KBM-7 (cell line): ENCODE results near the gene ANGPT4.

Experiments used
- DNase-seq: peaks from one replicate; pipeline ENCODE4 v3.0.0-alpha.2; 2015
- in situ Hi-C: fragments of 300-500 bp; cut with MboI; formaldehyde crosslinking; loops from 2 replicates; pipeline ENCODE4 v1.14.3; 2020; ENCODE audit warnings: low sequenced_read_pairs, low pct_unique_long_range_greater_than_20kb, mixed read lengths

Gene ANGPT4

DNA sequence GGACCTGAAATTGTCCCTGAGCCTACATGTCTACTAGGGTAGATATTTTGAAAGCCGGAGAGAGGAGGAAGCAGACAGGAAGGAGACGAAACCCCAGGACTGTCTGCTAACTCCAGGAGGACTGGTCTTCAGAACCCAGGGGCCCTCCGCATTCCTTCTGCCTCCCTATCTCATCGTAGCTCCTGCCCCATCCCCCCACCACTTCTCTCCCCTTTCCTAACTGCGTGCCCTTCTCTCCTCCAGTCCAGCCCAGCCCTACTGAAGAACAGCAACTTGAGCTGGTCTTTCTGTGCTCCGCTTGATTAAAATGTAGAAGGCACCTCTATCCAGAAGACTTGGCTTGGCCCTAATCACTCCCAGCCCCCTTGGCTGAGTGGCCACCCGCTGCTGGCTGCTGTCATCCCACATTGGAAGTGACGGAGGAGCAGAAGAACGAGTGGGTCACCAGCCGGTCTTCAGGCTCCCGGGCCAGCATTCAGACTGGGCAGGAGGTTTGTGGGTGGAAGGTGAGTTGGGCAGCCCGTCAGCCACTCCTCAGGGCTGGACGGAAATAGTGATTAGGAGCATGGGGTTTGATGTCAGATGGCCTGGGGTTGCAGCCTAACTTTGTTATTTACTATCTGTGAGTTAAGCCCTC, 28.8 kb upstream of the ANGPT4 start:
- in situ Hi-C loops, result no loop called here
- no peak for DNase-seq

DNA sequence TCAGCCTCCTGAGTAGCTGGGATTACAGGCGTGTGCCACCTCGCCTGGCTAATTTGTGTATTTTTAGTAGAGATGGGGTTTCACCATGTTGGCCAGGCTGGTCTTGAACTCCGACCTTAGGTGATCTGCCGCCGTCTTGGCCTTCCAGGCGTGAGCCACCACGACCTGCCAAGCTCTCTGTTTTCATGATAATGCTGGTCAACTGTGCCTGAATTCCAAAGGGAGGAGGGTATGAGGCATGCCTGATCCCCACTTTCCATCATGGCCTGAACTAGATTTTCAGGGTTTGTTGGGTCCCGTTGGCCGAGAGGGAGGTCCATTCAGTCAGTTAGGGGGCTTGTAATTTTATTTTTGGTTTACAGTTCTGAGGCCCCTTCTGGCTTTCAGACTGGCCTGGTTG, 28.0 kb upstream of the ANGPT4 start:
- DNase-seq, result no peak
- in situ Hi-C loops, result no loop called here

DNA sequence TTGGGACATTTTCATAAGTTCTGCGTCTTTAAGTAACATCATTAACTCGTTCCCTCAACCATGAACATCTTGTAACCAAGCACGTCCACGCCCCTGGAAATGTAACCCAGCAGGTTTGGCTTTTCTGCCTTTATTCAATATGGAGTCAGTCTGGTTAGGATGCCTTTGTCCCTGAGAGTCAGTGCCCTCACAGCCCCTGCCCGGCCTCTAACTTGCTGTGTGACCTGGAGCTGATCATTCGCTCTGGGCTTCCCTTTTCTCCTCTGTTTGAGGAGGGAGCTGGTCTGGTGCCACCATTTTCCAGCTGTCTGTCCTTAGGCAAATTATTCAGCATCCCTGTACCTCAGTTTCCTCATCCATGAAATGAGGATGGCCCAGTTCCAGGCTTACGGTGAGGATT, 26.5 kb upstream of the ANGPT4 start:
- in situ Hi-C loops, result no loop called here
- no peak for DNase-seq

DNA sequence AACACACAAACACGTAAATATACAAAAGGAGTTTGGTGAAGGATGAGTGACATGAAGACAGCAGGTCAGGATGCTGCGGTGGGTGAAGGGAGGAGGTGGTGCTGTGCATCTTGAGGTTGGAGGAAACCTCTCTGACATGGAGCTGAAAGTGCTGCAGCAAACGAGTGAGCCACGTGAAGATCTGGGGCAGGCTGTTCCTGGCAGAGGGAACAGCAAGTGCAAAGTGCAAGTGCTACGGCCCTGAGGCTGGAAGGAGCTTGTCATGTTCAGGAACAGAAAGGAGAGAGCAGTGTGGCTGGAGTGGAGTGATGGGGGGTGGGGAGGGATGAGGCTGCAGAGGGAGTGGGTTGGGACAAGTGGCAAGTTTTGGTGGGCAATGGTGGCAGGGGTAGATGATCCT, 24.8 kb upstream of the ANGPT4 start:
- in situ Hi-C loops, result no loop called here
- no peak for DNase-seq

DNA sequence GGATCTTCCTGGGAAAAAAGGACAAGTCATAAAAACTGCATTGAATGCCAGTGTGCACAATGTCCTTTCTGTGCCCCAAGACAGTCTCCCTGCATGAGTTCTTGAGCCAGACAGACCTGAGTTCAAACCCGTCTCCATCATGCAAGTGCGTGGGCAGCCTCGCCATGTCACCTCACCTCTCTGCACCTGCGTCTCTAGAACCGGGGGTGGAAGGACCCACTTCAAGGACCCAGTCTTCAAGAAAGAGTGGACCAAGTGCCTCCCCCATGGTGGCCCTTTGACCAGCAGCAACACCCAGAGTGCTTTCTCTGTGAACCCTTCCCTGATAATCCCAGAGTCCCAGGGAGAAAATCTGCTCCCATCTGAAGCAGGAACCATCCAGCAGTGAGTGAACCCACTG, 23.5 kb upstream of the ANGPT4 start:
- no peak for DNase-seq
- in situ Hi-C loops, result no loop called here

DNA sequence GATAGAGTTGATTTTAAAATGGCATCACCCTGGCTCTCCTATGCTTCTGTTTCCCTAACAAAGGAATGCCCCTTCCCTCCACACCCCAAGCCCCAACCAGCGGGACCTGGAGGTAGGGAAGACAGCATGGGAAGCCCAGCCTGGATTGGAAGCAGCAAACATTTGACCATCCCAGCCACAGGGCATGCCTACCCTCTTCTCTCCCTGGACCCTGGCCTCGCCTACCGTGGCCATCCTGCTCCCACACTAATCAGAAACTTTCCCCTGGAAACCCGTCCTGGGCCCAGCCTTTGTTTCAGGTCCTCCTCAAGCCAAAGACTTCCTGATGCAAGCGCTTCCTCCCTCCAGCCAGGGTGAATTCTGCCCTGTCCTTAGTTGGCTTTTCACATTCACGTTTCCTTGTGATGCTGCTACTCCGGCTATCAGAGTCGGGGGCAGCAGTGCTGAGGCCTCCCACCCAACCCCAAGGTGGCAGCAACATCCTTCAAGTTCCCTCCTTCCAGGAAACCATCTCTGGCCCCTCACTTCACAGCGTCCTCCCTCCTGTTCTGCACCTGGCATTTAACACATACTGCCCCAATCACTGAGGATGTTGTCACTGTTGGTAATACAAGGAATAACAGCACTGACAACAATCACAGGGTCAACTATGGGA, 18.2 kb upstream of the ANGPT4 start:
- in situ Hi-C loops, result no loop called here
- DNase-seq, result no peak

DNA sequence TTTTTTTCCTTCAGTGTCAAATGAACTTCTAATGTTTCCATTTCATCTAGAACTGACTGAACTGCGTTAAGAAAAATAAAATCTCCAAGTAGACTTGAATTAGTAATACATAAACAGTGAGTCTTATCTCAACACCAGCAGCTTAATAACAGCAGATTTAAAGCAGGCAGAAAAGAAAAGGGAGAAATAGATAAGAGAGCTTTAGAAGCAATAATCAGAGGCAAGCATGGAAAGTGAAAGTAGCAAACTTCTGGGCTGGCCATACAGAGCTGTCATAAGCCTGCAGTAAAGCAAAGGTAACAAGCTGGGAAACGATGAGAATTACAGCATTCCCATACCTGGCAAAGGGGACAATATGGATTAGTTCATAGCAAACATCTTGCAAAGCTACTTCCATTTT, 16.9 kb upstream of the ANGPT4 start:
- in situ Hi-C loops, result no loop called here
- no peak for DNase-seq

DNA sequence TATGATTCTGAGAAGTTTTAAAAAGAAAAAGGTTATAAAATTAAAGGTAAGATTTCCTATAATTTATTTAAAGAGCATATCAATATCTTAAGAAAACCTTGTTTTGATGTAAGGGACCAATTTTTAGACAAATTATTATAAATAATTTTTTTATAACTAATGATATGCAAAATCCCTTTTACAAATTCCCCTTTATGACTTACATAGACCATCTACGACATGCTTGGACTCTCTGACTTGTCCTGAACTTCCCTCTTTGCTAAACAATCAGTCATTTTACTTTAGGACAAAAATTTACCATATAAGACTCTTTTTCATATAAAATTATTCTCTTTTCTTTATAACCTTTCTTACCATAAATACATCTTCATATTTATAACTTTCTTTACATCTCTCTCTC, 15.3 kb upstream of the ANGPT4 start:
- in situ Hi-C loops, result no loop called here
- peak; percentile 47 for DNase-seq

DNA sequence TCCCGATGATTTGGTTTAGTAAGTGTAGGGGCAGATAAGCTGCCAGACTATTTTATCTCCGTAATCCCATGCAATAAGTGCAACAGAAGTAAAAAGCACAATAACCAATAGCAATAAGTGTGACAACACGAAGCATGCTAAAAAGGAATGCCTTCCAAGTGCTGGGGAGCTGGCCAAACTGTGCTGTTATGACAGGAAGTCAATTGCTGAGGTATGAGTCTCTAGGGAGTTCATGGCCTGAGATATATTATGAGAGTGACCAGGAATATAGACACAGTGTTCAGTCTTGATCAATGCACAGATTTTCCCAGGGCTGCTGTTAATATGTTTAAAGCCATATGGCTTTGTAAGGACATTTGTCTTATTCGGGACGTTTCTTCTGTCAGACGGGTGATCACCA, 10.5 kb upstream of the ANGPT4 start:
- in situ Hi-C loops, result no loop called here
- no peak for DNase-seq

DNA sequence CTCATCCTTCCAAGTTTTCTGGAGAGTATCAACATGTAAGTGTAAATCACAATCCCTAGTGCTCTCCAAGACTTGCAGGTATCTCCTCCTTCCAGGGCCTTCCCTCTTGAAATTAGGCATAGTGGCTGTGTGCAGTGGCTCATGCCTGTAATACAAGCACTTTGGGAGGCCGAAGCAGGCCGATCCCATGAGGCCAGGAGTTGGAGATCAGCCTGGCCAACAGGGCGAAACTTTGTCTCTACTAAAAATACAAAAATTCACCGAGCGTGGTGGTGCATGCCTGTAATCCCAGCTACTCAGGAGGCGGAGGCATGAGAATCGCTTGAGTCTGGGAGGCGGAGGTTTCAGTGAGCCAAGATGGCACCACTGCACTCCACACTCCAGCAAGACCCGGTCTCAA, 9.4 kb upstream of the ANGPT4 start:
- in situ Hi-C loops, result no loop called here
- no peak for DNase-seq

DNA sequence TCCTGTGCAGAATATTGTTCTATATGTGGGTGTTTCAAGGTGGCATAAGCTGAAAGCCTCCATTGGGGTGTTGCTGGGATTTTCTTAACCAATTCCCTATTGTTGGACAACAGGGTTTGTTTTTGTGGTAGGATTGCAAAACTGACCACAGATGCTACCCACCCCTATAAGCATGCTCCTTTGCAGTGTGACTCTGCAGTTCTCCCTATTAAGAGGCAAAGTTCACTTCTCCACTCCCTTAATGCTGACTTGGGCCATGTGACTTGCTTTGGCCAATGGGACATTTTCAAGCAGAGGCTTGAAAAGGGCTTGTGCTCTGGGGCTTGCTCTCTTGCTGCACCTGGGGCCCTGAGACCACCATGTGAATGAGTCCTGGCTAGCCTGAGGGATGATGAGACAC, 8.5 kb upstream of the ANGPT4 start:
- in situ Hi-C loops, result no loop called here
- no peak for DNase-seq

DNA sequence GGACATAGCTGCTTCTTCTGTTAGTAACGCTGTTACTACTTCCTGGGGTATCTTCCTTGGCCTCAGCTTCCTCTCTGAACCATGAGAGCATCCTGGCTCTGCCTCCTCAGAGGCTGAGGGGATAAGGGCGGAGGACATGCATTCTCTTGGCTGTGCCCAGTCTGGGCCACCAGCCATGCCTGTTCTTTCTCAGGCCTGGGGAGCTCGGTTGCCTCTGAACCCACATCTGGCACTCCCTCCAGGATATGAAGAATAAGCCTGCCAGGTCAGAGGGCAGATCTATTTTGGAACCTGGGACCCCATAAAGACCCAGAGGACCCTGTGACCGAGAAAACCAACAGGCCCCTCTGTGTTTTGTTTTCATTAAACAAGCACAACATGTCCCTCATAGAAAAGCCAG, 6.6 kb upstream of the ANGPT4 start:
- in situ Hi-C loops, result no loop called here
- no peak for DNase-seq

DNA sequence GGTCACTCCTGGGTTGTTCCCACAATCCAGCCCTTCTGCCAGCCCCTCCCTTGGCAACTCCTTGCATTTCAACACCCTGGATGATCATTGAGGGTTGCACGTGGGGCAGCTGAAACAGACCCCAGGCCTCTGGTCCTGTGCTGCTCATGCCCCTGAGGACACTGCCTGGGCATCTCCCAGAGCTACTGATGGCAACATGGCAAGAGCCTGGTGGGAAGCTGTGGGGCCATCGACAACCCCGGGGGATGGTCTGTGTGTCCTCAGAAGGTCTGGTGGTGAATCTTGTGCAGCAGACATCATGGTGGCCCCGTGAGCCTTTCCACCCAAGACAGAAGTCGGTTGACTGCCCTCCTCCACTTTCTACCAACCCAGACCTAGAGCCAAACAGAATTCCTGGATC, 4.9 kb upstream of the ANGPT4 start:
- DNase-seq, result no peak
- in situ Hi-C loops, result no loop called here

DNA sequence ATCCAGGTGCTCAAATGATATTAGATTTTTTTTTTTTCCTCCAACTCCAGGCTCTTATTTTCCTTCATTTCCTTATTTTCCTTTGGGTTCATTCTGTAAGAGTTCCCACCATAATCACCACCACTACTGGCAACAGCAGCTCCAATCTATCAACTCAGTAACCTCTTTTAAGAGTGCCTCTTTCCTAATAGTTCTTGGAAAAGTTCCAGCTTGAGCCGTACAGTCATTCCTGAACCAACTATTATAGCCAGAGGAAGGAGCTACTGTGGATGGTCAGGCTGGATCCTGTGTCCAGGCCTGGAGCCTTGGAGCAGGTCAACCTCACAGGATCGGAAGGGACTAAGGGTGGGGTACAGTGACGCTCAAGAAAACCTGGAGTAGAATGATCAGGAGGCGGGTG, 4.2 kb upstream of the ANGPT4 start:
- DNase-seq, result no peak
- in situ Hi-C loops, result no loop called here

DNA sequence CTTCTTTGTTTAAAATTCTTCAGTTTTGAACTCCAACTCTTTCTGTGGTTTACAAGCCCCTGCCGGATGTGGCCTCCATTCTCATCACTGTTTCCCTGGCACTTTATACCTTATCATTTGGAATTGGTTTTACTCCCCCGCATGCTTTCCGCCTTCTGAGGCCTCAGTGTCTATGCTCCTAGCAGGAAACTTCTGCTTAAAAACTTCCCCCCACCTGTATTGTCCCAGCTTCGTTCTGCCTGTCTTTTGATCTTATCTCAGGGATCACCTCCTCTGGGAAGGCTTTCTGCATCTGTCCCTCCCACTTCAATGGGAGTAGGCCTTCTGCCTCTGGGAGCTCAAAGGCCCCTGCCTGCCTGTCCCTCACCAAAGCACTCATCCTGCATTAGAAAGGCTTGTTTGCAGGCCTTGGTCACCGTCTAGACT, 3.4 kb upstream of the ANGPT4 start:
- peak; percentile 65 for DNase-seq
- in situ Hi-C loops, result no loop called here

DNA sequence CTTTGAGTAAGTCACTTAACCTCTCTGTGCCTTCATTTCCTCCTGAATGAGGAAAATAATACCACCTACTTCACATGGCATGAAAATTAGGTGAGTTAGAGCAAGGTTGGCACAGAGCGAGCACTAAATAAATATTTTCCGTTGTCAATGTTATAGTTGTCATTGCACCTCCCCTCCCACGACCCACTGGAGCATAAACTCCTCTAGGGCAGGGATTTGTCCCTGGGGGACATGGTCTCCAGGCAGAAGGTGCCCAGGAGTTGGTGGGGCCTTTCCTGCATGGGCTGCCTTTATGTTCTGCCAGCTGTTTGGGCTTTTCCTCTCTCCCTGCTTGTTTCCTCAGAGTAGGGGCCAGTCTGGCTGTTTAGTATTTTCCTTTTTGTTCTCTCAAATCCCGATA, 1.3 kb upstream of the ANGPT4 start:
- DNase-seq, result no peak
- in situ Hi-C loops, result no loop called here

DNA sequence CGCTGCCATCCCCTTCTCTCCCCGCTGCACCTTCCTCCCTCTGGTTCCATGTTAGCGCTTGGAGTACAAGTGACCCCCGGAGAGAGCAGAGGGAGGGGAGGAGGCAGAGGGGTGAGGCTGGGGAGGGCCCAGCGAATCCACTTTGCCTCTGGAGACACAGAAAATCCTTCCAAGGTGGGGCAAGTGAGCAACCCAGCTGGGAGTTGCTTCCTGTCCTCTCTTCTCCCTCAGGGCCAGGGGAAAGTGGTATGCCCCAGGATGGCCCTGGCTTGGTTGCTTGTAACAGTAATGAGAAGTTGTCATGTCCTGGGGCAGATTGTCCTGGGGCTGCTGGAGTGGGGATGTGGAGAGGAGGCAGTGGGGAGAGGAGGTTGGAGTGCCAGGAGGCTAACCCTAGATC, 691 bp upstream of the ANGPT4 start:
- no peak for DNase-seq
- in situ Hi-C loops, result no loop called here

DNA sequence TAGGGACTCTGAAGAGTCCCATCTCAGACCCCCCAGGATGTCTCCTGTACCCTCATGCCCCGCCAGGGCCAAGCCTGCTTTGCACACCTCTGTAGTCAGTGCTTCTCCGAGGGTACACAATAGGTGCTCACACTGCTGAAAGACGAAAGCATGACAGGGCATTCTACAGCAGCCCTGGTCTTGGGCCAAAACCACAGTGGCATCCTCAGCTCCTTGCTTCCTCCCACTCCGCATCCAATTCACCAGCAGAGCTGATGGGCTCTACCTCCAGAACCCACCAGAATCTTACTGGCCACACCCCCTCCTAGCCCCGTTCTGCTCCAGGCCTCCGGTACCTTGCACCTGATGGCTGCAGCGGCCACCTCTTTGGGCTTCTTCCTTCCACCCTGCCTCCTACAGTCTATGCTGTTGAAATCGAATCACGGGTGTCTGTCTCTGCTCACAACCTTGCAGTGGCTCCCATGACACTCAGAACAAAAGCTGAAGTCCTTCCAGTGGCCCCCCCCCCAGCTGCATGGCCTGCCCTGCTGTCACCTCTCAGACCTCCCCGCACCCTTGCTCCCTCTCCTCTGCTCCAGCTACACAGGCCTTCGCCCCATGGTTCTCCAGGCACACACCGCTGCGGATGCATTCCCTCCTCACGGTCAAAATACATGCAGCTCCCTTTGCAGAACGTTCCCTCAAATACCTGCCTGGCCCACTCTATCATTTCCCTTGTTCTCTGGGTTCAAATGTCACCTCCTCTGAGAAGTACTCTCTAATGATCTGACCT, 1.2 kb downstream of the ANGPT4 start:
- in situ Hi-C loops, result no loop called here
- no peak for DNase-seq

DNA sequence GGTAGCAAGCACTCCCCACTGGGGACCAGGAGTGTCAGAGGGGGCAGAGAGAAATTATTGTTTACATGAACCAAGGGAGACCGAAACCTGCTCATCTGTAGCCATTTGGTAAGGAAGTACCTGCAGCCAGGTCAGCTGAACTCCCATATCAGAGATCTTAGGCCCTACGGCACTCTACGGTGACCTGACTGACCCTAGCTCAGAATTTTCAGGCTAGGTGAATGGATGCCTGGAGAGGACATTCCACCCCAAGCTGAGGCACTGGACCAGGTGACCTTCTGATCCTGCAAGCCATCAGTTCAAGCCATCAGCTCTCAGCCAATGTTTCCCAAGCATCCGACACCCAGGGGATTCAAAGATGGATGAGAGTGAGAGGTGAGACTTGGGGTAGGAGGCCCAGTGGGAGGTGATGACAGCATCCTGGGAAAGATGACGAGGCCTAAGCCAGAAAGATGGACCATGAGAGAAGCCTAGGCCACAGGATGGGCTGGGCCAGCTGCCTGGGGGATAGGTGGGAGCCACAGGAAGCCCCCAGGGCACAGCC, 2.8 kb downstream of the ANGPT4 start:
- no peak for DNase-seq
- in situ Hi-C loops, result no loop called here

DNA sequence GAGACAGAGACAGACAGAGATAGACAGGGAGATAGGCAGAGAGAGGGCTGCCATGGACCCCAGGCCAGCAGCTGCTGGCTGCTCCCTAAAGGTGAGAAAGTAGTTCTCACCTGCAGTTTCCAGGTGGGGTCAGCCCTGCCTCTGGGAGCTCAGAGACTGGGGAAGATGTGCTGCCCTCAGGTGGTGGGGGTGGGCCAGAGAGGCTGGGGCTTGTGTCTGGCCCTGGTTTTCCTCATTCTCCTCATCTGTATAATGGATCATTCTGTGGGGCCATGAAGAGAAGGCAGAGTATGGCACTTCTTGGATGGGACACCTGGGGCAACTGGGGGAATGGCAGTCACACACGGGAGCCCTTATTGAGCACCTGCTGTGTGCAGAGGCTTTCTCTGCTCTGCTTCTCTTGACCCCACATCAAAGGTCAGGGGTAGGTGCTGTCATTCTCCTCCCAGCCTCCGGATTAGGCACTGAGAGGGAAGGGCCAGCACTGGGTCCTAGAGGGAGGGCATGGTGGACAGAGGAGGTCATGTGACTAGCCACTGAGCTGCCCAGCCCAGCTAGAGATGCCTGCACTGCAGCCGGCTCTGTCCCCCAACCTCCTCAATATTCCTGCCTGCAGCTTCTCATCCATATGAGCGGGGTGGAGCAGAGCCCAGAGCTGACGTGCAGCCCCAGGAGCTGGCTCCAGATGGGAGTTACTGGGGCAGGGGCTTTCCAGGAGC, 4.1 kb downstream of the ANGPT4 start:
- DNase-seq, result no peak
- in situ Hi-C loops, result no loop called here
